Central memory CD4-positive, alpha-beta T cell (primary cell): ENCODE measurements around the gene GLIPR1.
"Not testable (repeated sequence)": the region's sequence is repeated elsewhere in the genome, so short reads cannot be mapped to it uniquely, and the experiment has no call there.

Experiments used
- DNase-seq: peaks from one replicate; pipeline ENCODE4 v3.0.0; 2022

GLIPR1 gene

GRCh38 chr12:75476071-75476470 lies 4.5 kb upstream of the GLIPR1 start:
- DNase-seq, result no peak

- no peak for DNase-seq
Observed at GRCh38 chr12:75477137-75477536, 3.4 kb upstream of the GLIPR1 start.

- DNase-seq, result peak; percentile 85
Observed at GRCh38 chr12:75478116-75478794, 2.3 kb upstream of the GLIPR1 start.

DNA sequence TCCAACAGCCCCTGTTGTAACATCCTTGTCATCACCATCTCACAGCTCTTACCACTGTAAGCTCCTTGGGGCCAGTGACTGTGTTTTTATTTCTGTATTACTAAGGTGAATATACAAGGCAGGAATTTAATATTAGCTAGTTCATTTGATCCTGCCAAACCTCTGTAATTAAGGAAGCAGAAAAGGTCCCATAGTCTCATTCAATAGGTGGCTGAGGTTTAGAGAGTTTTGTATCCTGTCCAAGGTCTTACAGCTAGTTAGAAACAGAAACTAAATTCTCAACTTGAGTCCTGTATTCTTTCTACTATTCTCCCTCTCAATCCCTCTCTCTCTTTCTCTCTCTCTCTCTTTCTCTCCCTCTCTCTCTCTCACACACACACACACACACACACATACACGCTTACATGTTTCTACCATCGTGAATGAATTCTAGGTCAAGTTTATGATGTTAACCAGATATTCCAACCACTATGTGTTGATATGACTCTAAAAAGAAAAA lies 543 bp upstream of the GLIPR1 start:
- peak; percentile 57 for DNase-seq

GRCh38 chr12:75481013-75481705 lies 604 bp downstream of the GLIPR1 start:
- no peak for DNase-seq

DNA sequence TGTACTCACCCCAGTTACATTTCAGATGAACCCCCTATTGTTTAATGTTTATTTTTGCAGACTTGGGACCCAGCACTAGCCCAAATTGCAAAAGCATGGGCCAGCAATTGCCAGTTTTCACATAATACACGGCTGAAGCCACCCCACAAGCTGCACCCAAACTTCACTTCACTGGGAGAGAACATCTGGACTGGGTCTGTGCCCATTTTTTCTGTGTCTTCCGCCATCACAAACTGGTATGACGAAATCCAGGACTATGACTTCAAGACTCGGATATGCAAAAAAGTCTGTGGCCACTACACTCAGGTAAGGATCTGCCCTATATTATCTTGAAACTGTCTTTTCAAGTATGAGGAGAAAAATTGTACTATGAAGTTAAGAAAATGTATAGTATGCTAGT lies 1.2 kb downstream of the GLIPR1 start:
- DNase-seq, result peak; percentile 42

GRCh38 chr12:75482646-75483045 lies 2.1 kb downstream of the GLIPR1 start:
- DNase-seq, result peak; percentile 67

- DNase-seq, result no peak
Observed at GRCh38 chr12:75483431-75483830, 2.9 kb downstream of the GLIPR1 start.

- not testable (repeated sequence) for DNase-seq
Observed at GRCh38 chr12:75484450-75484849, 3.9 kb downstream of the GLIPR1 start.

DNA sequence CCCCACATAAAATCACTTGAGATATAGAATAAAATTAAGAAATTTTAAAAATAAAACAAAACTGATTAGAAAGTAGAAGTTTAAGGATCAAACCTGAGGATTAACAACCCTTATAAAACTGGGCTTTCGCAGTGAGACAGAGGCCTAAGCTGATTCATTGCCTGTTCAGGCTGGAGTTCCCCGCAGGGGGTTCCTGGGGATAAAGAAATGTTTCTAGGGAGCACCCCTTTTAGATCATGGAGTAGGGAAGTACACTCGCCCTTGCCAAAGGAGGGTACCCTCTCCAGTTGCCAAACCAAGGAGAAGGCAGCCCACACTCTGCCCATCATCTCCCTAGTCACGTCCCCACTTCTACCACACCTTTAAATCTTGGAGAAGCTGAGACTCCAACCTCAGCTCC lies 6.8 kb downstream of the GLIPR1 start:
- no peak for DNase-seq

- DNase-seq, result no peak
Observed at GRCh38 chr12:75488553-75488952, 8.0 kb downstream of the GLIPR1 start.

GRCh38 chr12:75489187-75489586 lies 8.6 kb downstream of the GLIPR1 start:
- no peak for DNase-seq

- DNase-seq, result no peak
Observed at GRCh38 chr12:75489613-75490210, 9.2 kb downstream of the GLIPR1 start.

GRCh38 chr12:75491169-75491568 lies 10.6 kb downstream of the GLIPR1 start:
- no peak for DNase-seq

- no peak for DNase-seq
Observed at GRCh38 chr12:75503459-75503858, 22.9 kb downstream of the GLIPR1 start.

GRCh38 chr12:75503866-75504265 lies 23.3 kb downstream of the GLIPR1 start:
- DNase-seq, result no peak

DNA sequence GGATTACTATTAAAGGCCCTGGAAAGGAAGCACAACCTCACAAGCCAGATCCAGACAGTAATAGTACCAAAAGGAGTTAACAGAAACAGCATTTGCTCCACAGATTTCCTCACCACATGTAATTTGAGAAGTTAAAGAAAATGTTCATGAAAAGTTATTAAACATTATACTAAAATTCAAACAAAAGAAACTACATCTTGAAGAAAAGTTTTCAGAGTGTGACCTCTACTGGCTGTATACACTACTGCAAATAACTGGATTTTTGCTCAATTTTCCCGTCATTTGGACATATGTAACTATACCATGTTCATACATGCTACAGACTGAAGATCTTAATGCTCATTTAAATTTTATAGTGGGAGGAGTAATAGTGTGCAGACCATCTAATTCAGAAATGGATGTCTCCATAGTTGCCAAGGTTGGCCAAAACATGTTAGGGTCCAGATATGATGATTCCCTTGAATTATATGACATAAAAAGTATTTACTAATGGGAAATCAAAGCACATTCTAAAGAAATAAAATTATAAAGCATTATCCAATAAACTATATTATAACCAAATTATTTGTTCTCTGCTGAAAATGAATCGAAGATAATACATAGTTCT lies 25.3 kb downstream of the GLIPR1 start:
- DNase-seq, result no peak

DNA sequence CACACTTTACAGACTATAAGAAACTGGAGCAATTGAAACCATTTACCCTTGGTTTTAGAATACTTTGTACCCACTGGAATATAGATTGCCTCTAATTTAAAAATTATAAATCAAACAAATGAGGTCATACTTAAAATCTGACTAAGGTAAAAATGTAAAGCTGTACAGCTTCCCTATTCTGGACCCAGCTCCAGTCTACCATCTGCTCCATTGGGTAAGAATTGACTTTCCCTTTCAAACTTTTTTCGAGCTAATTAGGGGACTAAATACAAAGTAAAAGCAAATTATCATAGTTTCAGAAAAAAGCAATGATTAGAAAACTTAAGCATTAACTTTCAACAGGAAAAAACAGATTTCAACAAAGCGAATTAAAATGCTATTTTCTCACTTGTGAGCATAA lies 26.5 kb downstream of the GLIPR1 start:
- DNase-seq, result no peak

- no peak for DNase-seq
Observed at GRCh38 chr12:75508159-75508558, 27.6 kb downstream of the GLIPR1 start.

DNA sequence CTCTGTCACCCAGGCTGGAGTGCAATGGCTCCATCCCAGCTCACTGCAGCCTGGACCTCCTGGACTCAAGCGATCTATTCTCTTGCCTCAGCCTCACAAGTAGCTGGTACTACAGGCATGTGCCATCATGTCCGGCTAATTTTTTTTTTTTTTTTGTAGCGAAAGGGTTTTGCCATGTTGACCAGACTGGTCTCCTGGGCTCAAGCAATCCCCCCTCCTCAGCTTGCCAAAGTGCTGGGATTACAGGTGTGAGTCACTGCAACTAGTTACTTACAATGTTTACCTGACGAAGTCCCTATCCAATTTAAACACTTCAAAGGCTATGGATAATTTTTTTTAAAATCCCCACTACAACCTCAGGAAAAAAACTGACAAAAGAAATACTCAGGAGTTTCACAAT lies 29.1 kb downstream of the GLIPR1 start:
- no peak for DNase-seq

- peak; percentile 91 for DNase-seq
Observed at GRCh38 chr12:75511116-75512048, 30.8 kb downstream of the GLIPR1 start, which contains the start of gene KRR1. Gene KRR1, minus strand, starts transcription at chr12:75511609. Its CDS starts 12 bp downstream, at chr12:75511597.

DNA sequence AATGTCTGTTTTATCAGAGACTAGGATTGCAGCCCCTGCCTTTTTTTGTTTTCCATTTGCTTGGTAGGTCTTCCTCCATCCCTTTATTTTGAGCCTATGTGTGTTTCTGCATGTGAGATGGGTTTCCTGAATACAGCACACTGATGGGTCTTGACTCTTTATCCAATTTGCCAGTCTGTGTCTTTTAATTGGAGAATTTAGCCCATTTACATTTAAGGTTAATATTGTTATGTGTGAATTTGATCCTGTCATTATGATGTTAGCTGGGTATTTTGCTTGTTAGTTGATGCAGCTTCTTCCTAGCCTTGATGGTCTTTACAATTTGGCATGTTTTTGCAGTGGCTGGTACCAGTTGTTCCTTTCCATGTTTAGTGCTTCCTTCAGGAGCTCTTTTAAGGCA lies 40.7 kb downstream of the GLIPR1 start:
- not testable (repeated sequence) for DNase-seq
